ENCODE measurements around the gene PRKAG1. TPM values are rescaled to one million over a fixed set of nuclear protein-coding genes. Genes with fewer than 3 reads are reported as not detected.

The PRKAG1 gene
- total RNA-seq, 1 donor from 2014 or later: 27.9 TPM

- no peak for DNase-seq
Observed at GRCh38 chr12:49031573-49032161, 13.1 kb upstream of the PRKAG1 start.

DNA sequence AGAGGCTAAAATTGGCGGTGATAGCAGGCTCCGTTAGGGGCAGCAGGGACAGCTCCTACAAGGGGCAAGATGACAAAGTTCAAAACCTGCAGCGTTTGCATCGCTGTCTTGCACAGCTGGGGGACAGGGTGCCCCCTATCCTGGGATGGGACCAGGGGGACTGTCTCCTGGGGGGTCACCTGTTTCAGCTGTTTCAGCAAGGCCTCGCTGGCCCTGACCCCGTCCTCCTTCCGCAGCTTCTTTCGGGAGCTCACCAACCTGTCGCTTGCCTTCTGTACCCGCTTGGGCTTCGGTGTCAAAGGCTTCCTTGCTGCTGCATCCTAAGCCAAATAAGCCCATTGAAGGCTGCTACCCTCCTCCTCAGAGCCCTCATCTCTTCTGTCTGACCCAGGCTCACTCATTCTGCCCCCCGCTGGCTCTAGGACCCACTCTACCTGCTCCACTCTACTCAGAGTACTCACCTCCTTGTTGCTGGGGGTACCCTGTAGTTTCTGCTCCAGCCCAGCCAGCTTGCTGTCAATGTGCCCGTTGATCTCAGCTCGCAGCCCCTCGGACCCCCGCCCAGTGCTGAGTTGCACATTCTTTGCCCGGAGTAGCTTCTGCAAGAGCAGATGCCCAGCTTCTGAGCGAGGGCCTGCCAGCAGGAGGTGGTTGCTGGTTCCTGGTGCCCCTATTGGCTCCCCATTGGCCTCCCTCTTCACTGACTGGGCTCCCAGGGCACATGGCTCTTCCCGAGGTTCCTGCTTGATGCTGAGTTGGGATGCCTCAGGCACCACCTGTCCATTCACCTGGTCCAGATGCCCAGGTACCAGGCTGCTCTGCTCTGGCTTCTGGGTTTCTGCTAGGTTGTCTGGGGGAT lies 12.4 kb upstream of the PRKAG1 start:
- no peak for DNase-seq

GRCh38 chr12:49030119-49030518 lies 11.5 kb upstream of the PRKAG1 start:
- DNase-seq: no peak

- no peak for DNase-seq
Observed at GRCh38 chr12:49028666-49029275, 10.2 kb upstream of the PRKAG1 start.

- no peak for DNase-seq
Observed at GRCh38 chr12:49027846-49028555, 9.4 kb upstream of the PRKAG1 start.

GRCh38 chr12:49026678-49027480 lies 8.3 kb upstream of the PRKAG1 start:
- no peak for DNase-seq

- no peak for DNase-seq
Observed at GRCh38 chr12:49026101-49026500, 7.5 kb upstream of the PRKAG1 start.

- DNase-seq: no peak
Observed at GRCh38 chr12:49025463-49025862, 6.9 kb upstream of the PRKAG1 start.

- DNase-seq: no peak
Observed at GRCh38 chr12:49024543-49024942, 6.0 kb upstream of the PRKAG1 start.

- no peak for DNase-seq
Observed at GRCh38 chr12:49023812-49024211, 5.2 kb upstream of the PRKAG1 start.

DNA sequence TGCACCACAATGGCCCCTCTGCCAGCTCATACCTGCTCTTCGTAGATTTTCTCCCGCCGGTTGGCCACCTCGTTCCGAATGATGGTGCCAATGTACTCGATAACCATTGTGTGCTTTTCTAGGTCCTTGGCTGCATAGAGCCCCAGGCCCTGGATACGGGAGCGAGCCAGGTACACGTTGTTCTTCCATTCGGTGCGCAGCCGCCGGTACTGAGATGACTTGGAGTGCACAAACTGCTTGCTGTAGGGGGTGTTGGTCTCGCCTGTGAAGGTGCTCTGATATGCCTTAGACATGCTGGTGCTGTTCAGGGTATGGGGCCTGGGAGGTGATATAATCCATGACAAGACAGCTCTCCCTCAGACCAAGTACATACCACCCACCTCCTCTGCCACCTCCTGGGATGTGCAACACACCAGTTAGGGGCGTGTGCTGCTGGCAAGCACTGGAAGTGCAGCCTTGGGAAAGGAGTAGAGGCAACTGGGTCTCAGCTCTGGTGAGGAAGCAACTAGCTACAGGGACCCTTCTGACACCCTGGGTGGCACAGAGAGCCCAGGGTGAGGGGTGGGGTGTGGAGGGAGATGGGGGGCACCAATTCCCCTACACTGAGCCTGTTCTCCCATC lies 4.1 kb upstream of the PRKAG1 start:
- no peak for DNase-seq

GRCh38 chr12:49021292-49021915 lies 2.8 kb upstream of the PRKAG1 start:
- DNase-seq: no peak

GRCh38 chr12:49020441-49020840 lies 1.9 kb upstream of the PRKAG1 start:
- DNase-seq: no peak

- no peak for DNase-seq
Observed at GRCh38 chr12:49019443-49020324, 1.1 kb upstream of the PRKAG1 start.

GRCh38 chr12:49019120-49019430 lies 499 bp upstream of the PRKAG1 start:
- DNase-seq: no peak

DNA sequence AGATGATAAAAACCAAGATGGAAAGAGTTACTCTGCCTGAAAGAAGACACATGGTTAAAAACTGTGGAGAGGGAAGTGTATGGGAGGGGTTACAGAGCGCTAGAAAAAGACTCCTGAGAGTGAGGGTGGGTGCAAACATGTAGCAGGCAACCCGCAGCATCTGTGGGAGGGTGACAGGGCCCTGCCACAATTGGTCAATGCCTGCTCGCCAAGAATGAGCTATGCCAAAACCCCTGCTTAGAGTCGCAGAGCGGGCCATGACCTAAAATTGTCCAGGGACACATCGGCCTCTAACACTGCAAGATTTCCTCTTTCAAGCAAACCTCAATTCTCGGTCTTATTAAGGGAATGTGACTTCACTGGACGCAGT lies 700 bp downstream of the PRKAG1 start:
- DNase-seq: no peak

DNA sequence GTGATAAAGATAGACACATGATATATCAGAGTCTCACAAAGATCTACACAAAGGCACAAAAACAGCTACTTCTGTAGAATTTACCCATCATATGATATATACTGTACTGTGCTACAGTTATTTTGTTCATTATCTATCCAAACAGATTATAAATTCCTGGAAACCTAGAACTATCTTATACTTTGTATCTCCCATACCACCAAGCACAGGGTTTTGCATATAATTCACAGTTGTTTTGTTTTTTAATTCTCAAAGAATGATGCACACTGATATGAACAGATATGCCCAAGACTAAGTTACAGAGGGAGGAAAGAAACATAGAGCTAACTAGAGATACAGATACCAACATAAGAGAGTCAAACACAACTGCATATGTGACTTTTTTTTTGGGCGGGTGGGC lies 3.4 kb downstream of the PRKAG1 start:
- DNase-seq: no peak

DNA sequence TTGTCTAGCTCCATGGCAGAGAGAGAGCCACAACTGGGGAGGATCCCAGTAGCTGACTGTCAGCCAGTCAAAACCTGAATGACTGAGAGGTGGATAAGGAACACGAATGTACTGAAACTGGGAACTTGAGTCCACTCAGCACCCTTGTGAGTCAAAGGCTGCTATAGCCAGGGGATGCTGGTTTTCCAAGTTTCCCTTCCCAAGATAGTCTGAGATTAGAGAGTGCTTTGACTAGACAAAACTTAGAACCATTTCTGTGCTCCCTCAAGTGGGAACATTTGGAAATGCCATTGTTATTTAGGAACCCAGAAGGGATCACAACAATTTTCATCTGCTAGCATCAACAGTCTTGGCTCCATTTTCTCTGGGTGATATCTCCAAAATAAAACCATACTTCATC lies 4.0 kb downstream of the PRKAG1 start:
- no peak for DNase-seq

GRCh38 chr12:49013428-49013827 lies 5.1 kb downstream of the PRKAG1 start:
- no peak for DNase-seq

DNA sequence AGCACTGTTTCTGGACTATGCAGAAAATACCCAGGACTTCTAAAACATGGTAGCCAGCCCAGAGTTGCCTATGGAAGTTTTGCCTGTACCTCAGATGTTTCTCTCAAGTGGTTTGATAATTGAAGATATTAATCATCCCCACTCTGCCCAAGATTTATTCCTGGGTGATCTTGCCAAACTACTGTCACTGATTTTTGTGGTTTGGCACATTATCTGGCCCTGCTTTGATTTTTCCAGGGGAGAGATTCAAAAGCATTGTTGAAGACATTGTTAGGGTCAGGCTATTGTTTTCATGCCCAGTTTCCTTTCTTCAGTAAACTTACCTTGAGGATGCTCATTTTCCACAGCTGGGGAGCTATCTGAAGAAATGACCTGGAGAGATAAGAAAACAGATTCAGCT lies 5.8 kb downstream of the PRKAG1 start:
- DNase-seq: no peak
